Sigmoid colon (tissue), 7 donors: ENCODE results near the gene SESN1. TPM values are rescaled to one million over a fixed set of nuclear protein-coding genes. Genes with fewer than 3 reads are reported as not detected.

Experiments
- DNase-seq: peaks from one replicate; pipeline ENCODE4 v3.0.0-alpha.2; 2019
- H3K27ac ChIP-seq, 4 donors: fragments of 200-600 bp; sonication (generic); one replicate each; pipeline ENCODE4 v1.5.1; 2016 to 2019; ENCODE audit warnings: mild to moderate bottlenecking in 1 of 4
- H3K27me3 ChIP-seq, 3 donors: fragments of 200-600 bp; sonication (generic); one replicate each; pipeline ENCODE4 v1.5.1; 2019; ENCODE audit warnings: mild to moderate bottlenecking in 1 of 3
- H3K36me3 ChIP-seq, 4 donors: fragments of 200-600 bp; sonication (generic); one replicate each; pipeline ENCODE4 v1.5.1; 2016 to 2019
- H3K4me1 ChIP-seq, 4 donors: fragments of 200-600 bp; sonication (generic); one replicate each; pipeline ENCODE4 v1.5.1; 2017 to 2019
- H3K4me3 ChIP-seq, 4 donors: fragments of 200-600 bp; sonication (generic); one replicate each; pipeline ENCODE4 v1.5.1; 2017 to 2019; ENCODE audit warnings: mild to moderate bottlenecking in 2 of 4, moderate library complexity in 1 of 4
- H3K9me3 ChIP-seq, 4 donors: fragments of 200-600 bp in 3 of 4; sonication (generic) in 3 of 4; one replicate each; pipeline versions ENCODE4 v1.5.1 to v1.6.1; 2013 to 2019
- EP300 ChIP-seq, 4 donors: sonication (generic); formaldehyde crosslinking; IDR thresholded peaks; one replicate each; pipeline ENCODE4 v1.6.1; 2017; ENCODE audit warnings: antibody characterized with exemption in 4 of 4
- POLR2A ChIP-seq, 2 donors: fragments of 450-650 bp; IDR thresholded peaks; one replicate each; pipeline ENCODE4 v1.6.1; 2016; ENCODE audit warnings: antibody characterized with exemption in 2 of 2, mild to moderate bottlenecking in 2 of 2, moderate library complexity in 2 of 2
- POLR2AphosphoS5 ChIP-seq, 4 donors: sonication (generic); formaldehyde crosslinking; IDR thresholded peaks; one replicate each; pipeline ENCODE4 v1.6.1; 2017; ENCODE audit warnings: antibody characterized with exemption in 4 of 4
- WGBS, 2 donors: extraction: QIAGEN DNeasy Blood & Tissue Kit; methylation state at CpG; one replicate each; pipeline ENCODE4 v1.1.7; 2013; 5-methylcytosine and 5-hydroxymethylcytosine counted together
- intact Hi-C: fragments of 100-400 bp; cut with DNase I; formaldehyde crosslinking; loops from one replicate; pipeline ENCODE4 v1.15.1; 2023
- polyA plus RNA-seq, 3 donors: library from polyadenylated mRNA; stranded (reverse); fragments of 200-250 nt; gene quantifications; one replicate each; pipeline ENCODE4 v1.2.3, GENCODE V29; 2013
- total RNA-seq, 4 donors: library from RNA; depleted of rRNA; stranded (reverse); fragments of >200 nt; gene quantifications; one replicate each; pipeline ENCODE4 v1.1.0, GENCODE V29; 2016
- TF ChIP-seq, protein P1 (sequence below), 4 experiments: fragments of 450-650 bp in 3 of 4; fragments of 200-600 bp in 1 of 4; IDR thresholded peaks; one replicate each; pipeline ENCODE4 v1.5.1; 2016 to 2019; ENCODE audit warnings: antibody characterized with exemption in 4 of 4, mild to moderate bottlenecking in 3 of 4, moderate library complexity in 2 of 4
- donor health status: healthy with polysubstance abuse.
- donor health status: Bipolar disorder and iron deficiency.
- donor health status: healthy.

Gene SESN1
- total and polyA plus RNA-seq, 7 donors = 18.3 to 144 (median 63.0) TPM

DNA sequence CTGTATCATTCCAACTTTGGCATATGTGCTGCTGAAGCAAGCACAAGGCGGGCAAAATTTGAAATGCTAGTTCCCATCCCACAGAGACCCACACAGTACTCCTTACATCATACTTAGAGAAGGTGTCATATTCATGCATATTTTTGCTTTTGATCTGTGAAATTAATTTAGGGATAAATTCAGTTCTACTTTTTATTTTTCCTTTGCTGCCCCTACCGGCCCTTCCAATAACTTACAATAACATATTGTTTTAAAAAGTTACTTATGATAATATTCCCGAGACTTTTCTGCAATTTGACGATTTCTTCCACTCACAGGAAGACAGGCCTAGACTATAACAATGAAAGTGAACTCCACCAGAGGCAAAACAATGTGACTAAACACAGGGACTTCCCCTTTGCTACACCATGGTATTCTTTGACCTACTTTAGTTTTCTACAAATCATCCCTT is 35.0 kb downstream of the SESN1 start:
- peaks cover 0 to 60% (median 34%) of the 10 kb centered on the region in 4 donors for H3K4me1 ChIP-seq
- no peaks in the 10 kb centered on the region for H3K9me3 ChIP-seq
- DNase-seq = no peak
- TF ChIP-seq POLR2AphosphoS5 (IDR thresholded peaks at IDR 0.05) = peak in 2 of 4 donors; percentile 25 to 32
- TF ChIP-seq EP300 (IDR thresholded peaks at IDR 0.05) = no peak
- no peak for TF ChIP-seq POLR2A (IDR thresholded peaks at IDR 0.05)
- H3K36me3 ChIP-seq = no peaks in the 10 kb centered on the region
- whole genome bisulfite sequencing, 2 donors = 30 to 40% methylated on average over 4 of the region's 4 CpGs
- H3K4me3 ChIP-seq = no peak overlapping the region
- intact Hi-C loops = loop anchor here (5.0 kb wide), 1 partner anchor 47 kb away; no protein-coding TSS in a partner anchor
- peak overlapping the region; percentile 49 to 74 (median 54) for H3K27ac ChIP-seq
- H3K27me3 ChIP-seq = no peaks in the 10 kb centered on the region

DNA sequence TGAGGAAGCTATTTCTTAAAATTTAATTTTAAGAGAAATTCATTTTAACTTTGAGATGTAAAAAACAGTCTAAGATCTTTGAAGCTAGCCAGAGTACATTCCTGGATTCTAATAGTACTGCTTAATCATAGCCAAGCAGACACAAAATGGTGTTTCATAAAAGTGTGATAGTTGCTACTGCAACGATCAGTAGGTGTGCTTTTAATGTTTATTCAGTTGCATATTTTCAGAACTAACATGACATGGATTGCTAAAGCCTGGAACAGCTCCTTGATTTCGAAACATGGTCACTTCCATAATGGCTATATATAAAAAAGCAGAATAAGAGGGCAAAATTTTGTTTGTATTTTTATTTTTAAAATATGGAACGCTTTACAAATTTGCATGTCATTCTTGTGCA is 35.5 kb downstream of the SESN1 start:
- WGBS, 2 donors = 43 to 70% methylated on average over 3 of the region's 3 CpGs
- intact Hi-C loops = loop anchor here (5.0 kb wide), 1 partner anchor 47 kb away; no protein-coding TSS in a partner anchor
- Histone ChIP-seq H3K4me3 (no peak overlapping the region), H3K4me1 (peaks cover 0 to 60% (median 34%) of the 10 kb centered on the region in 4 donors), H3K27me3 (no peaks in the 10 kb centered on the region), H3K9me3 (no peaks in the 10 kb centered on the region), H3K36me3 (no peaks in the 10 kb centered on the region), H3K27ac (peak overlapping the region; percentile 49 to 74 (median 54))
- no peak for DNase-seq
- TF ChIP-seq EP300 (IDR thresholded peaks at IDR 0.05) = peak in 1 of 4 donors; percentile 33
- TF ChIP-seq POLR2AphosphoS5 (IDR thresholded peaks at IDR 0.05) = peak; percentile 11 to 64 (median 33)
- TF ChIP-seq POLR2A (IDR thresholded peaks at IDR 0.05) = no peak

DNA sequence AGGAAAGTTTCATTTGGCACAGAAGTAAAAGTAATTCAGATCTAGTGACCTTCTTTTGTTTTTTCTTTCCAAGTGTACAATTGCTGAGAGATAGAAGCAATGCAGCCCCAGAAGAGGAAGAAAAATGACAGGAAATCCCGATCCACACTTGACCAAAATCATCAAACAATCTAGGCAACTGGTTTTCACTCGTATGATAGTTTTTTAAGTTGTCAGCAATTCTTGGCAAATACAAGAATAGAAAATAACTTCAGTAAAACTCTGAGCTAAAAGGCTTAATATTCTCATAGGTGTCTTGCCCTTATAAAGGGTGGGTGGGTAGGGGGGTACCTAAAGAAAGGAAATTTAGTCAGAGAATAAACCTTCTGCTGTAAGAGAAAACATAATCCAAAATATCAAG is 36.0 kb downstream of the SESN1 start:
- H3K36me3 ChIP-seq = no peaks in the 10 kb centered on the region
- DNase-seq = no peak
- H3K4me1 ChIP-seq = peaks cover 0 to 63% (median 37%) of the 10 kb centered on the region in 4 donors
- H3K4me3 ChIP-seq = no peak overlapping the region
- intact Hi-C loops = loop anchor here (5.0 kb wide), 1 partner anchor 46 kb away; no protein-coding TSS in a partner anchor
- H3K27ac ChIP-seq = peak overlapping the region in 2 of 4 donors; percentile 52 to 74
- TF ChIP-seq, protein P1, sequence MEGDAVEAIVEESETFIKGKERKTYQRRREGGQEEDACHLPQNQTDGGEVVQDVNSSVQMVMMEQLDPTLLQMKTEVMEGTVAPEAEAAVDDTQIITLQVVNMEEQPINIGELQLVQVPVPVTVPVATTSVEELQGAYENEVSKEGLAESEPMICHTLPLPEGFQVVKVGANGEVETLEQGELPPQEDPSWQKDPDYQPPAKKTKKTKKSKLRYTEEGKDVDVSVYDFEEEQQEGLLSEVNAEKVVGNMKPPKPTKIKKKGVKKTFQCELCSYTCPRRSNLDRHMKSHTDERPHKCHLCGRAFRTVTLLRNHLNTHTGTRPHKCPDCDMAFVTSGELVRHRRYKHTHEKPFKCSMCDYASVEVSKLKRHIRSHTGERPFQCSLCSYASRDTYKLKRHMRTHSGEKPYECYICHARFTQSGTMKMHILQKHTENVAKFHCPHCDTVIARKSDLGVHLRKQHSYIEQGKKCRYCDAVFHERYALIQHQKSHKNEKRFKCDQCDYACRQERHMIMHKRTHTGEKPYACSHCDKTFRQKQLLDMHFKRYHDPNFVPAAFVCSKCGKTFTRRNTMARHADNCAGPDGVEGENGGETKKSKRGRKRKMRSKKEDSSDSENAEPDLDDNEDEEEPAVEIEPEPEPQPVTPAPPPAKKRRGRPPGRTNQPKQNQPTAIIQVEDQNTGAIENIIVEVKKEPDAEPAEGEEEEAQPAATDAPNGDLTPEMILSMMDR (IDR thresholded peaks at IDR 0.05) = no peak
- TF ChIP-seq POLR2A (IDR thresholded peaks at IDR 0.05) (no peak), EP300 (IDR thresholded peaks at IDR 0.05) (no peak), POLR2AphosphoS5 (IDR thresholded peaks at IDR 0.05) (no peak)
- 58 to 67% methylated on average over 2 of the region's 2 CpGs for WGBS, 2 donors
- H3K27me3 ChIP-seq = no peaks in the 10 kb centered on the region
- no peaks in the 10 kb centered on the region for H3K9me3 ChIP-seq

DNA sequence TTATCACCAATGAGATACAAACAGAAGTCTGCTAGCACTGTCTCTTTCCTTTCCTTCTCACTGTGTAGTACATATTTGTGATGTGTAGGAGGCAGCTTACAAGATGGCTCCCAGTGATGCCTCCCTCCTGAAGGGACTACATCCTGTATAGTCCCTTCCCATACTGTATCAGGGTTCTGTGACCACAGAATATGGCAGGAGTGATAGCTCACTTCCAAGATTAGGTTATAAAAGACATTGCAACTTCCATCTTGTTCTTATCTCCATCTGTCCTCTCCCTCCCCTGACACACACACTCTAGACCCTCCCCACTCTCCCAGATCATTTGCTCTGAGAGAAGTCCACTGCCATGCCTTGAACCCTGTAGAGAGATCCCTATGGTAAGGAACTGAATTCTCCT is 38.0 kb downstream of the SESN1 start:
- intact Hi-C loops = loop anchor here (5.0 kb wide), 1 partner anchor 44 kb away; no protein-coding TSS in a partner anchor
- TF ChIP-seq EP300 (IDR thresholded peaks at IDR 0.05) (no peak), POLR2AphosphoS5 (IDR thresholded peaks at IDR 0.05) (no peak), POLR2A (IDR thresholded peaks at IDR 0.05) (no peak)
- TF ChIP-seq, protein P1 (IDR thresholded peaks at IDR 0.05) = no peak
- H3K36me3 ChIP-seq = no peaks in the 10 kb centered on the region

DNA sequence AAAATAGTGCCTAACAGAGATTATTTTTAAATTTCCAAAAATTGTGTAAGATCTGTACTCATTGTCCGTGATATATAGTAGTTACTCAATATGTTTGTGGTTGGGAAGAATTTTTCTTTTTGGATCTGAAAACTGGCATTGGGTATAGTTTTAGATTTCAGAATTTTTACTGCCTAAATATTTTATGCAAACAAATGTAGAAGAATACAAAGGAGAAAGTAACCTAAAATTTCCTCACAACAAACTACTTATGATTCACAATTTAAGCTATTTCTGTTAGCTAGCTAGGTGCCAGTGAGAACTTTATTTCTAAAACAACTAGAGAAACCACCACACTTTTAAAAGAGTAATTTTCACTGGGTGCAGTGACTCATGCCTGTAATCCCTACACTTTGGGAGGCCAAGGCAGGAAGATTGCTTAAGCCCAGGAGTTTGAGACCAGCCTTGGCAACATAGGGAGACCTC is 38.8 kb downstream of the SESN1 start:
- 91 to 93% methylated on average over 1 of the region's 1 CpG for WGBS, 2 donors
- H3K27ac ChIP-seq = peak overlapping the region in 2 of 4 donors; percentile 27 to 33
- no peak overlapping the region for H3K4me3 ChIP-seq
- TF ChIP-seq POLR2AphosphoS5 (IDR thresholded peaks at IDR 0.05) = no peak
- TF ChIP-seq, protein P1 (IDR thresholded peaks at IDR 0.05) = no peak
- TF ChIP-seq POLR2A (IDR thresholded peaks at IDR 0.05) = no peak
- no peak for TF ChIP-seq EP300 (IDR thresholded peaks at IDR 0.05)
- no peaks in the 10 kb centered on the region for H3K9me3 ChIP-seq
- no peak for DNase-seq
- intact Hi-C loops = loop anchor here (5.0 kb wide), 1 partner anchor 44 kb away; no protein-coding TSS in a partner anchor
- no peaks in the 10 kb centered on the region for H3K36me3 ChIP-seq
- peaks cover 0 to 68% (median 52%) of the 10 kb centered on the region in 4 donors for H3K4me1 ChIP-seq
- H3K27me3 ChIP-seq = no peaks in the 10 kb centered on the region

More for the DNA sequence above, 38.0 kb downstream of the SESN1 start:
- Histone ChIP-seq H3K4me3 (no peak overlapping the region), H3K4me1 (peaks cover 0 to 70% (median 52%) of the 10 kb centered on the region in 4 donors), H3K9me3 (no peaks in the 10 kb centered on the region), H3K27ac (peak overlapping the region in 1 of 4 donors; percentile 33), H3K27me3 (no peaks in the 10 kb centered on the region)
- no peak for DNase-seq
